RWPE2 (cell line): ENCODE results near the gene CPD.

Experiments
- ATAC-seq: fragments of 200-7000 bp; cut with Tn5 transposase; 3 replicates; pipeline ENCODE4 v1.9.1; 2021; ENCODE audit warnings: low read depth
- DNase-seq: peaks from one replicate; pipeline ENCODE4 v3.0.0-alpha.2; 2020; ENCODE audit warnings: low spot score
- H3K27ac ChIP-seq: fragments of 450-650 bp; 2 replicates; pipeline ENCODE4 v1.5.1; 2017; ENCODE audit warnings: mild to moderate bottlenecking; ENCODE audit not compliant: poor library complexity, severe bottlenecking
- H3K27me3 ChIP-seq: fragments of 250-450 bp; sonication (Bioruptor Pico); 2 replicates; pipeline ENCODE4 v1.5.1; 2021; ENCODE audit warnings: mild to moderate bottlenecking, moderate library complexity; ENCODE audit not compliant: insufficient read depth, poor library complexity, severe bottlenecking
- H3K36me3 ChIP-seq: fragments of 250-450 bp; sonication (Bioruptor Pico); 2 replicates; pipeline ENCODE4 v1.5.1; 2020; ENCODE audit warnings: low read depth, mild to moderate bottlenecking, moderate library complexity
- H3K4me1 ChIP-seq: fragments of 250-450 bp; sonication (Bioruptor Pico); 2 replicates; pipeline ENCODE4 v1.5.1; 2021; ENCODE audit warnings: mild to moderate bottlenecking, moderate library complexity; ENCODE audit not compliant: insufficient read depth, poor library complexity, severe bottlenecking
- H3K4me3 ChIP-seq: fragments of 250-450 bp; sonication (Bioruptor Pico); 2 replicates; pipeline ENCODE4 v1.5.1; 2021; ENCODE audit warnings: mild to moderate bottlenecking, moderate library complexity; ENCODE audit not compliant: severe bottlenecking
- H3K9me3 ChIP-seq: fragments of 250-450 bp; sonication (Bioruptor Pico); 2 replicates; pipeline ENCODE4 v1.5.1; 2021; ENCODE audit warnings: mild to moderate bottlenecking, moderate library complexity; ENCODE audit not compliant: severe bottlenecking
- CTCF ChIP-seq: fragments of 450-650 bp; IDR thresholded peaks from one replicate; pipeline ENCODE4 v1.5.1; 2017; ENCODE audit warnings: mild to moderate bottlenecking, moderate library complexity; ENCODE audit not compliant: poor library complexity, severe bottlenecking

The CPD gene

GRCh38 chr17:30506481-30506880 lies 127.8 kb downstream of the CPD start:
- H3K4me1 ChIP-seq = no peaks in the 10 kb centered on the region
- H3K27me3 ChIP-seq = no peaks in the 10 kb centered on the region
- no peak overlapping the region for H3K27ac ChIP-seq
- H3K9me3 ChIP-seq = no peaks in the 10 kb centered on the region
- no peak for ATAC-seq
- no peak for TF ChIP-seq CTCF
- H3K36me3 ChIP-seq = peaks cover 63% of the 10 kb centered on the region
- no peak for DNase-seq
- H3K4me3 ChIP-seq = no peak overlapping the region

GRCh38 chr17:30513346-30513745 lies 134.6 kb downstream of the CPD start:
- Histone ChIP-seq H3K9me3 (no peaks in the 10 kb centered on the region), H3K36me3 (peaks cover 45% of the 10 kb centered on the region), H3K27ac (no peak overlapping the region), H3K4me3 (no peak overlapping the region), H3K4me1 (no peaks in the 10 kb centered on the region), H3K27me3 (no peaks in the 10 kb centered on the region)
- DNase-seq (no peak), ATAC-seq (no peak)
- no peak for TF ChIP-seq CTCF

- DNase-seq (no peak), ATAC-seq (no peak)
- peaks cover 52% of the 10 kb centered on the region for H3K36me3 ChIP-seq
- H3K9me3 ChIP-seq = no peaks in the 10 kb centered on the region
- H3K27me3 ChIP-seq = no peaks in the 10 kb centered on the region
- no peak for TF ChIP-seq CTCF
- no peak overlapping the region for H3K4me3 ChIP-seq
- no peak overlapping the region for H3K27ac ChIP-seq
- H3K4me1 ChIP-seq = peaks cover 5% of the 10 kb centered on the region
These were observed 136.3 kb downstream of the CPD start for GRCh38 chr17:30514895-30515596.

- no peak for TF ChIP-seq CTCF
- H3K27ac ChIP-seq = no peak overlapping the region
- H3K4me1 ChIP-seq = peaks cover 5% of the 10 kb centered on the region
- H3K27me3 ChIP-seq = no peaks in the 10 kb centered on the region
- ATAC-seq (no peak), DNase-seq (no peak)
- H3K4me3 ChIP-seq = no peak overlapping the region
- H3K36me3 ChIP-seq = peaks cover 58% of the 10 kb centered on the region
- H3K9me3 ChIP-seq = no peaks in the 10 kb centered on the region
These were observed 139.1 kb downstream of the CPD start for GRCh38 chr17:30517786-30518185.

- peaks cover 44% of the 10 kb centered on the region for H3K36me3 ChIP-seq
- no peak for TF ChIP-seq CTCF
- H3K4me3 ChIP-seq = no peak overlapping the region
- no peak for ATAC-seq
- no peak for DNase-seq
- peaks cover 5% of the 10 kb centered on the region for H3K4me1 ChIP-seq
- no peaks in the 10 kb centered on the region for H3K9me3 ChIP-seq
- H3K27ac ChIP-seq = no peak overlapping the region
- no peaks in the 10 kb centered on the region for H3K27me3 ChIP-seq
These were observed 140.4 kb downstream of the CPD start for GRCh38 chr17:30519166-30519565.
